B cell (primary cell): ENCODE results near the gene KIF1A. TPM values are rescaled to one million over a fixed set of nuclear protein-coding genes. Genes with fewer than 3 reads are reported as not detected.
"Not testable (repeated sequence)": the region's sequence is repeated elsewhere in the genome, so short reads cannot be mapped to it uniquely, and the experiment has no call there.

ENCODE experiments used
- ATAC-seq: fragments of 200-7000 bp; cut with Tn5 transposase; one replicate; pipeline ENCODE4 v1.10.0; 2021; ENCODE audit warnings: low read depth, mild to moderate bottlenecking, moderate number of reproducible peaks, moderate library complexity
- CTCF ChIA-PET: fragments of 350-600 bp; sonication (Branson Sonifier 250); formaldehyde crosslinking; loops from one replicate; lab custom pipeline; 2021; ENCODE audit warnings: antibody characterized with exemption, inconsistent platforms; lab: Charles Lee
- POLR2A ChIA-PET: fragments of 350-600 bp; sonication (Branson Sonifier 250); formaldehyde crosslinking; loops from one replicate; lab custom pipeline; 2021; ENCODE audit warnings: antibody characterized with exemption; lab: Charles Lee
- DNase-seq: peaks from one replicate; pipeline ENCODE4 v3.0.0; 2013
- H2AFZ ChIP-seq: 2 replicates; pipeline ENCODE4 v1.6.1; 2012; ENCODE audit warnings: mild to moderate bottlenecking, low read depth, low read length; ENCODE audit not compliant: insufficient read depth, poor library complexity, severe bottlenecking
- H3K27ac ChIP-seq, 2 donors: 1 replicate in 1 of 2; 2 replicates in 1 of 2; pipeline ENCODE4 v1.5.1; 2012 to 2013; ENCODE audit warnings: low read length in 2 of 2, mild to moderate bottlenecking in 2 of 2, moderate library complexity in 1 of 2
- H3K27me3 ChIP-seq, 4 experiments: fragments of 200-600 bp in 1 of 4; sonication (generic) in 1 of 4; replicated peaks in 1 of 4; 1 replicate in 2 of 4; 2 replicates in 2 of 4; pipeline versions ENCODE4 v1.6.1 to v1.7.0; 2013 to 2016; ENCODE audit warnings: low read length in 3 of 4, mild to moderate bottlenecking in 2 of 4, mixed read lengths in 1 of 4, moderate library complexity in 1 of 4; ENCODE audit not compliant: insufficient read depth in 4 of 4, control insufficient read depth in 3 of 4; ENCODE audit errors: control extremely low read depth in 1 of 4
- H3K36me3 ChIP-seq, 2 experiments: replicated peaks in 1 of 2; 1 replicate in 1 of 2; 2 replicates in 1 of 2; pipeline versions ENCODE4 v1.6.1 to v1.7.1; 2013; ENCODE audit warnings: low read length in 1 of 2; ENCODE audit not compliant: insufficient read depth in 2 of 2, control insufficient read depth in 1 of 2; ENCODE audit errors: control extremely low read depth in 1 of 2, extremely low read depth in 1 of 2
- H3K4me1 ChIP-seq, 2 donors: fragments of 200-600 bp in 1 of 2; sonication (generic) in 1 of 2; 1 replicate in 1 of 2; 2 replicates in 1 of 2; pipeline versions ENCODE4 v1.5.1 to v1.6.1; 2013 to 2017; ENCODE audit warnings: low read length in 2 of 2; ENCODE audit not compliant: control insufficient read depth in 2 of 2, insufficient read depth in 2 of 2
- H3K4me2 ChIP-seq: replicated peaks from 2 replicates; pipeline ENCODE3; 2012; ENCODE audit warnings: mild to moderate bottlenecking, low read depth, low read length; ENCODE audit not compliant: poor library complexity, severe bottlenecking
- H3K4me3 ChIP-seq, 5 experiments: fragments of 200-600 bp in 1 of 5; sonication (generic) in 1 of 5; 1 replicate in 3 of 5; 2 replicates in 2 of 5; pipeline versions ENCODE4 v1.5.1 to v1.7.0; 2011 to 2016; ENCODE audit warnings: low read length in 4 of 5, mild to moderate bottlenecking in 4 of 5, low read depth in 2 of 5, control low read depth in 1 of 5, moderate library complexity in 1 of 5; ENCODE audit not compliant: insufficient read depth in 1 of 5; ENCODE audit errors: control extremely low read depth in 1 of 5, extremely low read depth in 1 of 5
- H3K79me2 ChIP-seq: fragments of 200-600 bp; sonication (generic); one replicate; pipeline ENCODE4 v1.6.0; 2016; ENCODE audit warnings: low read length; ENCODE audit not compliant: control insufficient read depth, insufficient read depth
- H3K9ac ChIP-seq: fragments of 200-600 bp; sonication (generic); 2 replicates; pipeline ENCODE4 v1.6.1; 2017; ENCODE audit warnings: mild to moderate bottlenecking, low read length, moderate library complexity
- H3K9me3 ChIP-seq, 3 donors: one replicate each; pipeline versions ENCODE4 v1.6.1 to v1.7.1; 2013; ENCODE audit warnings: low read length in 2 of 3; ENCODE audit not compliant: control insufficient read depth in 2 of 3, insufficient read depth in 1 of 3; ENCODE audit errors: control extremely low read depth in 1 of 3
- H4K20me1 ChIP-seq: 2 replicates; pipeline ENCODE4 v1.6.0; 2012; ENCODE audit warnings: mild to moderate bottlenecking, low read length; ENCODE audit not compliant: insufficient read depth, control insufficient read depth, poor library complexity, severe bottlenecking
- H3K27ac Mint-ChIP-seq: one replicate; pipeline ENCODE4 v1.8.0; 2021; ENCODE audit warnings: mixed read lengths
- H3K27me3 Mint-ChIP-seq: one replicate; pipeline ENCODE4 v1.8.0; 2021; ENCODE audit warnings: mixed read lengths
- H3K4me1 Mint-ChIP-seq: one replicate; pipeline ENCODE4 v1.8.0; 2021; ENCODE audit warnings: mixed read lengths
- H3K4me3 Mint-ChIP-seq: one replicate; pipeline ENCODE4 v1.8.0; 2021; ENCODE audit warnings: mixed read lengths
- H3K9me3 Mint-ChIP-seq: one replicate; pipeline ENCODE4 v1.8.0; 2022; ENCODE audit warnings: mixed read lengths; ENCODE audit not compliant: insufficient read depth
- EZH2 ChIP-seq: IDR thresholded peaks from 2 replicates; pipeline ENCODE4 v1.6.1; 2012; ENCODE audit warnings: borderline replicate concordance, low read depth, mild to moderate bottlenecking, moderate library complexity, low read length; ENCODE audit not compliant: insufficient read depth, poor library complexity, severe bottlenecking
- WGBS: methylation state at CpG from one replicate; pipeline ENCODE4 v1.1.5; 2013; ENCODE audit warnings: missing lambda C conversion rate; ENCODE audit not compliant: insufficient coverage; 5-methylcytosine and 5-hydroxymethylcytosine counted together
- intact Hi-C: fragments of 100-400 bp; cut with micrococcal nuclease; formaldehyde crosslinking; loops from one replicate; pipeline ENCODE4 v1.10.0; 2022
- polyA plus RNA-seq: library from polyadenylated mRNA; depleted of rRNA; stranded (reverse); fragments of >200 nt; gene quantifications from 2 replicates; pipeline ENCODE4 v1.2.3, GENCODE V29; 2012
- total RNA-seq, 2 donors: library from RNA; stranded (reverse); fragments of 120-200 nt in 1 of 2; gene quantifications; 1 replicate in 1 of 2; 2 replicates in 1 of 2; pipeline versions ENCODE4 v1.2.3 to v1.2.4, GENCODE V29; 2013 to 2022
- TF ChIP-seq, protein P1 (sequence below): fragments of 200-600 bp; IDR thresholded peaks from one replicate; pipeline ENCODE4 v1.8.0; 2022; ENCODE audit warnings: antibody characterized with exemption, mild to moderate bottlenecking

Gene KIF1A
- total and polyA plus RNA-seq, 2 donors (not counting 1 experiment from before 2014, with no cell fraction given), result not detected

DNA sequence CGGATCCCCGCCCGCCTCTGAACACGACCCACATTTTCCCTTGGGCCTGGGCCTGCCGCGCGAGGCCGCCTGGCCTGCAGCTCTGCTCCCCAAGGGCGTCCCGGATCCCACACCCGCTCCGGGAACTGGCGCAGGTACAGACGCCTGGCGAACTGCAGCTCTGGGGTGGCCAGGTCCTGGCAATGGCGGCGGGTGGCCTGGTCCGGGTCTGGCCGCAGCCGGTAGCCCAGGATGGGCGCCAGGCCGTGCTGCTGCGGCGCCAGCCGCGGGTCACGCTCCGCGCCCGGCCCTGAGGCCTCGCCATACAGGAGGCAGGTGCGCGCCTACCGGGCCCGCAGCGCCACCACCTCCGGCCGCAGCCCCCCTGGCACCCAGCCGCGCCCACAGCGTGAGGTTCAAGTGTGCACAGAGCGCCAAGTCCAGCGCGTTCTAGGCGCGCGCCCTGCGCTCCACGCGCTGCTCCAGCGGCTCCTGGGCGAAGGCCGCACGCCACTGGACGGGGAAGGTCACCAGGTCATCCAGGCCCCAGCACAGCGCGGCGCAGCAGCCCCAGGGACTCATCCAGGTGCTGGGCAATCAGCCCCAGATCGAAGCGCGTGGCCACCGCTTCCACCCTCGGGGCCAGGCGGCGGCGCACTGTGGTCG lies 118.8 kb downstream of the KIF1A start:
- Mint-ChIP-seq H3K27ac (no peak overlapping the region), H3K9me3 (no peaks in the 10 kb centered on the region), H3K27me3 (peaks cover 14% of the 10 kb centered on the region), H3K4me1 (no peaks in the 10 kb centered on the region), H3K4me3 (no peak overlapping the region)
- Histone ChIP-seq H4K20me1 (no peaks in the 10 kb centered on the region), H3K9me3 (no peaks in the 10 kb centered on the region), H3K4me1 (no peaks in the 10 kb centered on the region), H3K9ac (no peak overlapping the region), H3K36me3 (no peaks in the 10 kb centered on the region), H2AFZ (no peak overlapping the region), H3K79me2 (no peaks in the 10 kb centered on the region), H3K27me3 (peaks cover 0 to 6% (median 0%) of the 10 kb centered on the region in 4 experiments), H3K4me2 (no peak overlapping the region), H3K27ac (no peak overlapping the region), H3K4me3 (no peak overlapping the region)
- 89% methylated on average over 67 of the region's 67 CpGs for WGBS
- DNase-seq, result no peak
- no peak for ATAC-seq
- ChIA-PET POLR2A (no interaction called here), CTCF (no interaction called here)
- intact Hi-C loops, result no loop called here
- no peak for TF ChIP-seq EZH2
- TF ChIP-seq, protein P1, sequence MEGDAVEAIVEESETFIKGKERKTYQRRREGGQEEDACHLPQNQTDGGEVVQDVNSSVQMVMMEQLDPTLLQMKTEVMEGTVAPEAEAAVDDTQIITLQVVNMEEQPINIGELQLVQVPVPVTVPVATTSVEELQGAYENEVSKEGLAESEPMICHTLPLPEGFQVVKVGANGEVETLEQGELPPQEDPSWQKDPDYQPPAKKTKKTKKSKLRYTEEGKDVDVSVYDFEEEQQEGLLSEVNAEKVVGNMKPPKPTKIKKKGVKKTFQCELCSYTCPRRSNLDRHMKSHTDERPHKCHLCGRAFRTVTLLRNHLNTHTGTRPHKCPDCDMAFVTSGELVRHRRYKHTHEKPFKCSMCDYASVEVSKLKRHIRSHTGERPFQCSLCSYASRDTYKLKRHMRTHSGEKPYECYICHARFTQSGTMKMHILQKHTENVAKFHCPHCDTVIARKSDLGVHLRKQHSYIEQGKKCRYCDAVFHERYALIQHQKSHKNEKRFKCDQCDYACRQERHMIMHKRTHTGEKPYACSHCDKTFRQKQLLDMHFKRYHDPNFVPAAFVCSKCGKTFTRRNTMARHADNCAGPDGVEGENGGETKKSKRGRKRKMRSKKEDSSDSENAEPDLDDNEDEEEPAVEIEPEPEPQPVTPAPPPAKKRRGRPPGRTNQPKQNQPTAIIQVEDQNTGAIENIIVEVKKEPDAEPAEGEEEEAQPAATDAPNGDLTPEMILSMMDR, result no peak

DNA sequence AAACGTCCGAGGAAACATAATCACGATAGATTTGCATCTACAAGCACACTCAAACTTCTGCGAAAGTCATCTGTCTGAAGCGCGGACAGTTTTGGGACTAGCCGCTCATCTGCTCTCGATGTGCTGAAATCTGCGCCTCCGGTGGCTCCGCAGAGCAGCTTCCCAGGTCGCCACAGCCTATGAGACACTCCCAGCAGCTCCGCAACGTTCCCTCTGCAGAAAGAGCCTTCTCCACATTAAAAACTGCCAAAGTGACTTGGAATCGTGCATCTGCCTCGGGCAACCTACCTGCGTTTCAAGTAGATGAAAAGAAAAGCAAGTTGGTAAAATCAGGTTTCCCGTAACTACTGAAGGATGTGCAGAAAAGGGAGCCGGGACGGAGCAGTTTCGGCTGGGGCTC lies 119.4 kb downstream of the KIF1A start:
- H3K27ac Mint-ChIP-seq, POLR2A ChIA-PET, H3K36me3 ChIP-seq, H4K20me1 ChIP-seq, CTCF ChIA-PET, H3K4me2 ChIP-seq, H3K4me3 Mint-ChIP-seq, H3K27me3 ChIP-seq, intact Hi-C loops, H3K9ac ChIP-seq, H3K4me1 Mint-ChIP-seq, H2AFZ ChIP-seq, H3K4me1 ChIP-seq, H3K27ac ChIP-seq, H3K9me3 ChIP-seq, DNase-seq, H3K4me3 ChIP-seq, H3K9me3 Mint-ChIP-seq, H3K79me2 ChIP-seq, ATAC-seq: not testable (repeated sequence)
- WGBS, result 90% methylated on average over 12 of the region's 21 CpGs
- H3K27me3 Mint-ChIP-seq, result peaks cover 13% of the 10 kb centered on the region

DNA sequence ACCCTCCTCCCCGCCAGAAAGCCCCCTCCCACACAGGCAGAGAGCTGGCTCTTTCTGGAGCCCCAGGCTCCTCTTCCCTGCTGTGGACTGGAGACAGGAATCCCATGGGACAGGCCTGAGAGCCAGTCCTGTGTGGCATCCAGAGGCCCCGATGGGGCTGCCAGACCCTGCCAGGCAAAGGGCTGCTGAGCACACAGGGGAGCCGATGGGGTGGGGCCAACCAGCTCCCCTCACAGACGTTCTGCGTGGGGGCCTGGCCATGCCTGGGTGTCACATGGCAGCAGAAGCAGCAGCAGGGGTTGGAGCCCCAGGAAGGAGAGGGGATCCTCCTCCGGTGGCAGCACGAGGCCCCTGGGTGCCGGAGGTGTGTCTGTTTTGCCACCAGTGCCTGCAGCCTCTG lies 120.2 kb downstream of the KIF1A start:
- H3K27ac Mint-ChIP-seq, H3K27me3 Mint-ChIP-seq, H3K9me3 Mint-ChIP-seq, H3K9ac ChIP-seq, H3K4me2 ChIP-seq, H3K4me1 ChIP-seq, H4K20me1 ChIP-seq, H3K27ac ChIP-seq, H3K79me2 ChIP-seq, H2AFZ ChIP-seq, H3K4me3 ChIP-seq, DNase-seq, H3K9me3 ChIP-seq, CTCF ChIA-PET, H3K36me3 ChIP-seq, ATAC-seq, H3K4me1 Mint-ChIP-seq, POLR2A ChIA-PET, intact Hi-C loops, H3K4me3 Mint-ChIP-seq, H3K27me3 ChIP-seq: not testable (repeated sequence)
- 56% methylated on average over 3 of the region's 8 CpGs for WGBS
